Uterus (tissue), 4 donors: Measurements from ENCODE around the gene NR2C2. TPM values are rescaled to one million over a fixed set of nuclear protein-coding genes. Genes with fewer than 3 reads are reported as not detected.

ENCODE experiments used
- DNase-seq, 2 donors: peaks; one replicate each; pipeline ENCODE4 v3.0.0-alpha.2; 2019 to 2020
- H3K27ac ChIP-seq, 2 donors: fragments of 200-600 bp; sonication (generic); 1 replicate in 1 of 2; 2 replicates in 1 of 2; pipeline ENCODE4 v1.5.1; 2016 to 2018
- H3K27me3 ChIP-seq, 2 donors: fragments of 200-600 bp; sonication (generic); one replicate each; pipeline ENCODE4 v1.5.1; 2018 to 2019; ENCODE audit warnings: control low read depth in 1 of 2
- H3K36me3 ChIP-seq, 2 donors: fragments of 200-600 bp; sonication (generic); one replicate each; pipeline ENCODE4 v1.5.1; 2019; ENCODE audit warnings: control low read depth in 1 of 2
- H3K4me1 ChIP-seq, 2 donors: fragments of 200-600 bp; sonication (generic); one replicate each; pipeline ENCODE4 v1.5.1; 2018 to 2019; ENCODE audit warnings: control low read depth in 1 of 2
- H3K4me3 ChIP-seq, 2 donors: fragments of 200-600 bp; sonication (generic); 1 replicate in 1 of 2; 2 replicates in 1 of 2; pipeline ENCODE4 v1.5.1; 2018 to 2019; ENCODE audit warnings: mild to moderate bottlenecking in 1 of 2
- H3K9me3 ChIP-seq, 2 donors: fragments of 200-600 bp; sonication (generic); one replicate each; pipeline ENCODE4 v1.5.1; 2019; ENCODE audit warnings: control low read depth in 1 of 2
- CTCF ChIP-seq, 4 experiments: fragments of 200-600 bp in 2 of 4; fragments of 450-650 bp in 2 of 4; sonication (generic) in 2 of 4; IDR thresholded peaks; one replicate each; pipeline ENCODE4 v1.5.1; 2016 to 2019; ENCODE audit warnings: antibody characterized with exemption in 4 of 4, mild to moderate bottlenecking in 2 of 4, moderate library complexity in 1 of 4
- POLR2A ChIP-seq, 2 donors: fragments of 450-650 bp; IDR thresholded peaks; one replicate each; pipeline ENCODE4 v1.6.1; 2016; ENCODE audit warnings: antibody characterized with exemption in 2 of 2, mild to moderate bottlenecking in 1 of 2, moderate library complexity in 1 of 2
- intact Hi-C: fragments of 100-400 bp; cut with DNase I; formaldehyde crosslinking; loops from one replicate; pipeline ENCODE4 v1.15.1; 2023; ENCODE audit warnings: low total_unique reads
- total RNA-seq, 4 donors: library from RNA; depleted of rRNA in 3 of 4; stranded (reverse); fragments of >200 nt in 3 of 4; gene quantifications; one replicate each; pipeline versions ENCODE4 v1.1.0 to v1.2.4, GENCODE V29; 2014 to 2023
- donor health status: DM: yes; HTN: yes; CAD: no.

The NR2C2 gene
- total RNA-seq, 4 donors from 2014 or later, result 29.7 to 78.3 (median 61.0) TPM

DNA sequence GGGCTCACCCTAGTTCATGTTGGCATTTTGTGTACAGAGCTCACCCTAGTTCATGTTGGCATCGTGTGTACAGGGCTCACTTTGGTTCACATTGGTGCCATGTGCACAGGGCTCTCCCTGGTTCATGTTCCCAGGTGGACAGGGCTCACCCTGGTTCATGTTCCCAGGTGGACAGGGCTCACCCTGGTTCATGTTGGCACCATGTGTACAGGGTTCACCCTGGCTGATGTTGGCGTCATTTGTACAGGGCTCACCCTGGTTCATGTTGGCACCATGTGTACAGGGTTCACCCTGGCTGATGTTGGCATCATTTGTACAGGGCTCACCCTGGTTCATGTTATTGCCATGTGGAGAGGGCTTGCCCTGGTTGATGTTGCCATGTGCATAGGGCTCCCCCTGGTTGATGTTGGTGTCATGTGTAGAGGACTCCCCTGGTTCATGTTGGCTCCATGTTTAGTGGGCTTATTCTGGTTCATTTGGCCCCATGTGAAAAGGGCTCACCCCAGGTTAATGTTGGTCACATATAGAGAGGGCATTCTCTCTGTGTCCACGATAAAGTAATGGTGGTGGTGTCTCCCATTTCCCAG, 31.7 kb upstream of the NR2C2 start:
- Histone ChIP-seq H3K4me3 (no peak overlapping the region), H3K27ac (no peak overlapping the region), H3K9me3 (no peaks in the 10 kb centered on the region), H3K36me3 (no peaks in the 10 kb centered on the region), H3K4me1 (no peaks in the 10 kb centered on the region), H3K27me3 (no peaks in the 10 kb centered on the region)
- no peak for DNase-seq
- TF ChIP-seq CTCF (IDR thresholded peaks at IDR 0.05) (peak in 1 of 4 experiments; percentile 22), POLR2A (IDR thresholded peaks at IDR 0.05) (no peak)
- intact Hi-C loops, result no loop called here

DNA sequence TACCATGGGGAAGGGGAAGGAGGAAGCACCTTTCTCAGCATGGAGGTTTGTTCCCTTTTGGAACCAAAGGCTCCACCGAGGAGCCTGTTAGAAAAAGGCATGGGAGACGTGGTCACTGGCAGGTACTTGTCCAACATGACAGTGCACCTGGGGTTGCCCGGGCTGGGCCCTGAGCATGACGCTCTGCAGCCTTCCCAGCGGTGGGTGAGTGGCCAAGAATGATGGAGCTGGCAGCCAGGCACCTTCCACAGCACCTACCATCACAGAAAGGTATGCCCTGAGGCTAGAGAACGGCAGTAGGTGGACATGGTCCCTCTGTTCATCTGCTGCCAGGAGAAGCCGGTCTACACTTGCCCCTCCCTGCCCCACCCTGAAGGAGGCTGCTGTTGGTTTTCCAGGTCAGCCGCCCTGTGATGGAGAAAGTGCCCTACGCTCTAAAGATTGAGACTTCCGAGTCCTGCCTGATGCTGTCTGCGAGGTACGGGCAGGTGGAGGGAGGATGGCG, 29.0 kb upstream of the NR2C2 start:
- Histone ChIP-seq H3K9me3 (no peaks in the 10 kb centered on the region), H3K27ac (no peak overlapping the region), H3K27me3 (no peaks in the 10 kb centered on the region), H3K4me3 (no peak overlapping the region), H3K4me1 (no peaks in the 10 kb centered on the region), H3K36me3 (no peaks in the 10 kb centered on the region)
- no peak for TF ChIP-seq CTCF (IDR thresholded peaks at IDR 0.05)
- TF ChIP-seq POLR2A (IDR thresholded peaks at IDR 0.05), result no peak
- intact Hi-C loops, result no loop called here
- no peak for DNase-seq

- no peaks in the 10 kb centered on the region for H3K4me1 ChIP-seq
- no peak for DNase-seq
- TF ChIP-seq CTCF (IDR thresholded peaks at IDR 0.05), result no peak
- TF ChIP-seq POLR2A (IDR thresholded peaks at IDR 0.05), result no peak
- no peaks in the 10 kb centered on the region for H3K27me3 ChIP-seq
- no peaks in the 10 kb centered on the region for H3K36me3 ChIP-seq
- H3K9me3 ChIP-seq, result no peaks in the 10 kb centered on the region
- H3K27ac ChIP-seq, result no peak overlapping the region
- no peak overlapping the region for H3K4me3 ChIP-seq
- intact Hi-C loops, result loop anchor here (2.0 kb wide), 1 partner anchor 248 kb away; no protein-coding TSS in a partner anchor
These were observed 26.8 kb upstream of the NR2C2 start for GRCh38 chr3:14920536-14920935.

- Histone ChIP-seq H3K4me3 (no peak overlapping the region), H3K4me1 (no peaks in the 10 kb centered on the region), H3K27me3 (no peaks in the 10 kb centered on the region), H3K27ac (no peak overlapping the region), H3K9me3 (no peaks in the 10 kb centered on the region), H3K36me3 (no peaks in the 10 kb centered on the region)
- peak; percentile 89 to 91 for DNase-seq
- intact Hi-C loops, result loop anchor here (2.0 kb wide), 1 partner anchor 248 kb away; no protein-coding TSS in a partner anchor
- TF ChIP-seq CTCF (IDR thresholded peaks at IDR 0.05) (peak; percentile 94 to 100 (median 98)), POLR2A (IDR thresholded peaks at IDR 0.05) (no peak)
These were observed 26.3 kb upstream of the NR2C2 start for GRCh38 chr3:14921034-14921616.
